HepG2 (cell line): ENCODE results near the gene CPXM1. TPM values are rescaled to one million over a fixed set of nuclear protein-coding genes. Genes with fewer than 3 reads are reported as not detected.

Source experiments
- ATAC-seq: fragments of 200-7000 bp; cut with Tn5 transposase; 3 replicates; pipeline ENCODE4 v1.9.1; 2020; ENCODE audit warnings: mild to moderate bottlenecking, moderate library complexity
- BruUV-seq: library from RNA; stranded (reverse); fragments of 400-500 nt; replicated peaks from 2 replicates; lab custom pipeline; 2021; lab: Mats Ljungman, UMichigan
- CTCF ChIA-PET: fragments of 300-600 bp; formaldehyde crosslinking; extraction: SDS; loops from one replicate; lab custom pipeline; 2021; ENCODE audit warnings: low total read pairs, inconsistent platforms, low intra/inter-chr PET ratio; lab: Yijun Ruan, JAX
- POLR2A ChIA-PET: fragments of 350-600 bp; sonication (Branson Sonifier 250); formaldehyde crosslinking; loops from one replicate; lab custom pipeline; 2020; ENCODE audit warnings: antibody characterized with exemption, inconsistent platforms; lab: Yijun Ruan, JAX
- DNase-seq: peaks from one replicate; pipeline ENCODE4 v3.0.0-alpha.2; 2015; ENCODE audit warnings: low spot score
- FAIRE-seq: peaks from 3 replicates; lab custom pipeline; 2011; peaks lifted over from hg19 to GRCh38; lab: Jason Lieb, UNC
- H2AFZ ChIP-seq: one replicate; pipeline ENCODE4 v1.6.1; 2011; ENCODE audit warnings: low read length, inconsistent platforms
- H3K27ac ChIP-seq: fragments of 300-600 bp; 3 replicates; pipeline ENCODE4 v1.8.0; 2011; ENCODE audit warnings: mixed run types, mild to moderate bottlenecking, mixed read lengths, low read length, inconsistent platforms; ENCODE audit not compliant: insufficient read depth; ENCODE audit errors: extremely low read length
- H3K27me3 ChIP-seq, 2 experiments: fragments of 200-600 bp in 1 of 2; 2 replicates in 1 of 2; 3 replicates in 1 of 2; pipeline versions ENCODE4 v1.6.0 to v1.8.0; 2011; ENCODE audit warnings: low read length in 2 of 2, mild to moderate bottlenecking in 2 of 2, moderate library complexity in 2 of 2, inconsistent platforms in 1 of 2; ENCODE audit not compliant: insufficient read depth in 2 of 2, control insufficient read depth in 1 of 2
- H3K36me3 ChIP-seq, 2 experiments: fragments of 200-600 bp in 1 of 2; replicated peaks in 1 of 2; 2 replicates in 1 of 2; 3 replicates in 1 of 2; pipeline versions ENCODE4 v1.5.1 to v1.8.0; 2011; ENCODE audit warnings: low read length in 2 of 2, inconsistent platforms in 1 of 2; ENCODE audit not compliant: insufficient read depth in 2 of 2, control insufficient read depth in 1 of 2
- H3K4me1 ChIP-seq: 2 replicates; pipeline ENCODE4 v1.5.1; 2012; ENCODE audit warnings: low read length, inconsistent platforms; ENCODE audit not compliant: insufficient read depth
- H3K4me2 ChIP-seq: 2 replicates; pipeline ENCODE4 v1.6.0; 2011; ENCODE audit warnings: low read depth, low read length, inconsistent platforms
- H3K4me3 ChIP-seq, 3 experiments: fragments of 200-600 bp in 1 of 3; sonication (generic), shearing (Covaris generic) in 1 of 3; replicated peaks in 1 of 3; 2 replicates each; pipeline ENCODE4 v1.5.1; 2011 to 2016; ENCODE audit warnings: low read length in 3 of 3, inconsistent platforms in 2 of 3, low read depth in 2 of 3, mild to moderate bottlenecking in 2 of 3, control low read depth in 1 of 3, mixed read lengths in 1 of 3; ENCODE audit not compliant: insufficient read depth in 1 of 3
- H3K79me2 ChIP-seq: one replicate; pipeline ENCODE4 v1.6.1; 2011; ENCODE audit warnings: low read length, inconsistent platforms; ENCODE audit not compliant: insufficient read depth
- H3K9ac ChIP-seq: 2 replicates; pipeline ENCODE4 v1.6.0; 2011; ENCODE audit warnings: mild to moderate bottlenecking, low read depth, low read length, inconsistent platforms; ENCODE audit not compliant: insufficient read depth
- H3K9me3 ChIP-seq: 2 replicates; pipeline ENCODE4 v1.5.1; 2012; ENCODE audit warnings: mild to moderate bottlenecking, low read length
- H4K20me1 ChIP-seq: 2 replicates; pipeline ENCODE4 v1.6.0; 2011; ENCODE audit warnings: inconsistent platforms, mild to moderate bottlenecking, low read length, moderate library complexity; ENCODE audit not compliant: insufficient read depth
- CBFB ChIP-seq: sonication (generic); formaldehyde crosslinking; IDR thresholded peaks from 2 replicates; pipeline ENCODE4 v1.4.0; 2020; ENCODE audit warnings: missing genetic modification reagents
- CREB1 ChIP-seq, 2 experiments: fragments of 450-650 bp in 1 of 2; IDR thresholded peaks; 2 replicates each; pipeline ENCODE4 v1.6.1; 2016 to 2017; ENCODE audit warnings: control low read depth in 1 of 2, mild to moderate bottlenecking in 1 of 2, missing compliant biosample characterization in 1 of 2, missing genetic modification characterization in 1 of 2
- RCOR2 ChIP-seq: IDR thresholded peaks from 2 replicates; pipeline ENCODE4 v1.6.1; 2016; ENCODE audit warnings: missing biosample characterization, missing genetic modification reagents
- REPIN1 ChIP-seq: sonication (generic); formaldehyde crosslinking; IDR thresholded peaks from 2 replicates; pipeline ENCODE4 v1.8.0; 2022; ENCODE audit warnings: missing genetic modification reagents, low read depth, mild to moderate bottlenecking, borderline replicate concordance
- ZIK1 ChIP-seq: sonication (generic); formaldehyde crosslinking; IDR thresholded peaks from 2 replicates; pipeline ENCODE4 v1.5.0; 2020; ENCODE audit warnings: mild to moderate bottlenecking, low read depth, missing genetic modification reagents, borderline replicate concordance
- WGBS: methylation state at CpG from one replicate; pipeline ENCODE4 v1.1.6; 2017; ENCODE audit warnings: low lambda C conversion rate; 5-methylcytosine and 5-hydroxymethylcytosine counted together
- in situ Hi-C: cut with HindIII; loops from 2 replicates; pipeline ENCODE4 v1.10.0; 2017; ENCODE audit warnings: low pct_unique_long_range_greater_than_20kb; ENCODE audit not compliant: extremely low pct_ligation_motif_present
- intact Hi-C: fragments of 100-400 bp; cut with micrococcal nuclease; formaldehyde crosslinking; loops from one replicate; pipeline ENCODE4 v1.10.0; 2022; ENCODE audit not compliant: unreplicated experiment
- polyA plus RNA-seq, 8 experiments: library from polyadenylated mRNA; depleted of rRNA in 3 of 8; stranded (reverse) in 7 of 8; unstranded in 1 of 8; fragments of >200 nt; fragmentation: Illumina TruSeq in 4 of 8; extraction: Trizol in 4 of 8; gene quantifications; 2 replicates each; pipeline versions ENCODE4 v1.2.1 to v1.2.3, GENCODE V29; 2011 to 2016; ENCODE audit warnings: low read depth in 4 of 8, missing spikeins in 1 of 8, mixed read lengths in 1 of 8; ENCODE audit not compliant: insufficient read depth in 1 of 8
- total RNA-seq, 5 experiments: library from RNA; depleted of rRNA; stranded (reverse); fragments of >200 nt; fragmentation: Illumina TruSeq; extraction: Trizol; gene quantifications; 2 replicates each; pipeline ENCODE4 v1.2.3, GENCODE V29; 2016; ENCODE audit warnings: low read depth in 1 of 5

CPXM1 gene
- total and polyA plus RNA-seq, 2 of the 13 experiments (the other 11 are each of a cell fraction or from before 2014, with no cell fraction given) = 0.07 TPM; not detected in 1

DNA sequence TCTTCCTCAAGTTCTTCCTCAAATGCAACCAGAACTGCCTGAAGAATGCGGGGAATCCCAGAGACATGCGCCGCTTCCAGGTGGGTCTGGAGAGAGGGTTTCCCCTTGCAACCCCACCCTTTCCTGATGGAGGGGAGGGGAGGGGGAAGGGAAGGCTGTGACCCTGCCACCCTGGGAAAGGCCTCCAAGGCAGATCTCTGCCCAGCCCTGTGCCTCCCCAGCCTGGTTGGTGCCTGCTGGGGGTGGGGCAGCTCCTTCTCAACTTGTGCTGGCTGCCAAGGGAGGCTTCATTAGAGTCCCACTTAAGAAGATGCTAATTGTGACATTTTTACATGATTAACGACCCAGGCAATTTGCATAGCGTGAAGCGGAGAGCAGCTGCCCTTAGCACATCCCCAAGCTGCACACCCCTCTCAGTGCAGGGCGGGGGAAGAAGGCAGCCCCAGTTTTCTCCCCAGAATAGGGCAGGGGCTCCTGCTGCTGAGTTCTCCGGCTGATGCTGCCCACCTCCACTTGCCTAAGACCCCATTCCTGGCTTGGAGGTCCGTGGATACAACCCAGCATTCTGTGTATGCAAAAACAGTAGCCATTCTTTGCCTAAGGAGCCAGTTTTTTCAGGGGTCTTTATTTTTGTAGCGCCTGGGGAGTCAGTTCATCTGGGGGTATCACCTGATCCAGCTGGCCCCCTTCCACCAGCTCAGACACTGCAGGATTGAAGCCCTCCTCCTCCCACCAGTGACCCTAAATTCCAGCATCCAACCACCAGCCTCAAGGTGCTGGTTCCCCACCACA lies 51.7 kb downstream of the CPXM1 start (continued):
- TF ChIP-seq REPIN1 (CRISPR knock-in tag) = no peak
- TF ChIP-seq CBFB (CRISPR knock-in tag) = no peak
- no peak for TF ChIP-seq ZIK1 (CRISPR knock-in tag)

- intact Hi-C loops (no loop called here), in situ Hi-C loops (no loop called here)
- Histone ChIP-seq H3K9me3 (no peaks in the 10 kb centered on the region), H3K4me1 (peaks cover 32% of the 10 kb centered on the region), H3K27me3 (peaks cover 11 to 68% of the 10 kb centered on the region in 2 experiments), H3K9ac (no peak overlapping the region), H3K4me2 (no peak overlapping the region), H3K79me2 (no peaks in the 10 kb centered on the region), H3K36me3 (no peaks in the 10 kb centered on the region), H3K27ac (no peak overlapping the region), H4K20me1 (0 out of 2 replicates have a peak, but pooled peaks cover 3% of the 10 kb centered on the region), H2AFZ (no peak overlapping the region), H3K4me3 (no peak overlapping the region)
- DNase-seq = no peak
- no peak for FAIRE-seq
- CTCF ChIA-PET = no interaction called here
- TF ChIP-seq CREB1 (IDR thresholded peaks at IDR 0.05) (peak; percentile 88), CREB1 (CRISPR knock-in tag; IDR thresholded peaks at IDR 0.05) (no peak), RCOR2 (CRISPR knock-in tag) (no peak)
- POLR2A ChIA-PET = no interaction called here
- ATAC-seq = no peak
- 64% methylated on average over 8 of the region's 8 CpGs for WGBS
- BruUV-seq = no TSS peak
Measured at GRCh38 chr20:2747676-2748235, 52.7 kb downstream of the CPXM1 start.
